GM21390 (cell line): ENCODE data around the gene TMEM263.
"Not testable (repeated sequence)": the region's sequence is repeated elsewhere in the genome, so short reads cannot be mapped to it uniquely, and the experiment has no call there.

Experiments
- ATAC-seq: cut with Tn5 transposase; IDR thresholded peaks from one replicate; pipeline ENCODE4 v1.9.1; 2021; ENCODE audit not compliant: unreplicated experiment

TMEM263 gene

GRCh38 chr12:106955377-106956047, at the start of gene TMEM263:
Gene TMEM263, plus strand, starts transcription at chr12:106955907. Its CDS starts 11,210 bp downstream, at chr12:106967117.
- ATAC-seq = peak; percentile 73

DNA sequence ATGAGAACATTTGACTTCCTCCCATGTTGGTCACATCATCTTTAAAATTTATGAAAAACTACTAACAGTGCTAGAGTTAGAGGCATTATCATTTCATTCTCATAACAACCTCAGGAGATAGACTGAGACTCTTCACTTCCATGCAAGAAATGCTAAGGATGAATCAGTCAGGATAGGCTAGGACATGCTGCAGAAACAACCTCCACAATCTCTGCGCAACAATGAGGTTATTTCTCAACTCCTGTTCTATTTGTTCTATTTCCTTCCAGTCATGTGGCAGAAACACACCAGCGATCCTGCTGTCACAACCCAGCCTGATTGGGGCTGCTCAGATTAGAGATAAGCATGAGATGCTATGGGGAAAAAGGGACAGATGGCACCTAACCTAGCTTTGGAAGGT, 49.0 kb upstream of the TMEM263 start:
- no peak for ATAC-seq

- ATAC-seq = no peak
Measured at GRCh38 chr12:106907411-106907810, 48.3 kb upstream of the TMEM263 start.

- no peak for ATAC-seq
Measured at GRCh38 chr12:106907846-106908245, 47.9 kb upstream of the TMEM263 start.

DNA sequence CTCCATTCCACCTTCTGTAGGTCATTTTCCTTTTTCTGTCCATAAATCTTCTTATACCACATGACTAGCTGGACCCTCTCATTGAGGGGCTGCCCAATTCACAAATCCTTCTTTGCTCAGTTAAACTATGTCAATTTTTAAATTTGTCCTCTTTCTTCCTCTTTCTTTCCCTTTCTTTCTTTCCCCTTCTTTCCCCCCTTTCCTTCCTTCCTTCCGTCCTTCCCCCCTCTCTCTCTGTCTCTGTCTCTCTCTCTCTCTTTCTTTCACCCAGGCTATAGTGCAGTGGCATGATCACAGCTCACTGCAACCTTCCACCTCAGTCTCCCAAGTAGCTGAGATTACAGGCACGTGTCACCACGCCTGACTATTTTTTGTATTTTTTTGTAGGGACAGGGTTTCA, 47.1 kb upstream of the TMEM263 start:
- no peak for ATAC-seq

GRCh38 chr12:106910202-106910601, 45.5 kb upstream of the TMEM263 start:
- peak; percentile 71 for ATAC-seq

DNA sequence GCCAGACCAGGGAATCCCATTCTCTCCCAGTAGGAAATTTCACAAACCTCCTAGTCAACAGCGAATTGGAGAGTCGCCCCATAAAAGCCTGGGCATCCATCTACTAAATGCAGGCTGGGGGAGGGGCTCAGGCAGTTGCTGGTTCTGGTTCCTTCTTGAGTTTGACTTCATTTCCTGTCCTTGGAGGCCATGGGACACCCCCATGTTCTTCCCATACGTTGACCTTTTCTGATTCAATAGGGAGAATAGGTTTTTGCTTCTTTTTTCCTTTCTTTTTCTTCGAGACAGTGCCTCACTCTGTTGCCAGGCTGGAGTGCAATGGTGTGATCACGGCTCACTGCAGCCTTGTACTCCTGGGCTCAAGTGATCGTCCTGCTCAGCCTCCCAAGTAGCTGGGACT, 44.1 kb upstream of the TMEM263 start:
- ATAC-seq = no peak

DNA sequence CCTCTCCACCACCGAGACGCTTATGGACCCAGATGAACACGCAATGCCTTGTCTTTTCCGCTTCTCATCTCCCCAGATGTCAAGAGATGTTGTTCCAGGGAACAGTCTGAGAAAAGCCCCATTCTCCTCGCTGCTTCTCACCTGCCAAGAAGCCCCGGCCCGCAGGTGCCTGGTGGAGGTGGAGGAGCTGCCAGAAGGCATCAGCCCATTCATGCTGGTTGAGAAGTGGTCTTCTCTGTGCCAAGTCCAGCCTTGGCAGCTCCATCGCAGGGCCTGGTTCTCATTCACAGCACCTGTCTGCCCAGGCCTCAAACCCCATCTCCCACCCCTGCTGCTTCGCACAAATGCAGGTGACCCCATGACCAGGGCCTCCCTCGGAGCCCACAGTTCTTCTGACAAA, 42.3 kb upstream of the TMEM263 start:
- ATAC-seq = no peak

GRCh38 chr12:106914796-106915634, 40.7 kb upstream of the TMEM263 start:
- peak; percentile 66 for ATAC-seq

GRCh38 chr12:106915635-106916026, 40.1 kb upstream of the TMEM263 start:
- ATAC-seq = no peak

GRCh38 chr12:106917503-106917902, 38.2 kb upstream of the TMEM263 start:
- no peak for ATAC-seq

- no peak for ATAC-seq
Measured at GRCh38 chr12:106918746-106919145, 37.0 kb upstream of the TMEM263 start.

GRCh38 chr12:106919910-106920544, 35.7 kb upstream of the TMEM263 start:
- no peak for ATAC-seq

DNA sequence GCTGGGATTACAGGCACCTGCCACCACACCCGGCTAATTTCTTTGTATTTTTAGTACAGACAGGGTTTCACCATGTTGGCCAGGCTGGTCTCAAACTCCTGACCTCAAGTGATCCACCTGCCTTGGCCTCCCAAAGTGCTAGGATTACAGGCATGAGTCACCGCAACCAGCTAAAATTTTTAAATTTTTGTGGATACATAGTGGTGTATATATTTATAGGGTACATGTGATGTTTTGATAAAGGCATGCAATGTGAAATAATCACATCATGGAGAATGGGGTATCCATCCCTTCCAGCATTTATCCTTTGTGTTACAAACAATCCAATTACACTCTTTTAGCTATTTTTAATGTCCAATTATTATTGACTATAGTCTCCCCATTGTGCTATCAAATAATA, 33.7 kb upstream of the TMEM263 start:
- not testable (repeated sequence) for ATAC-seq

- not testable (repeated sequence) for ATAC-seq
Measured at GRCh38 chr12:106923594-106923993, 32.1 kb upstream of the TMEM263 start.

DNA sequence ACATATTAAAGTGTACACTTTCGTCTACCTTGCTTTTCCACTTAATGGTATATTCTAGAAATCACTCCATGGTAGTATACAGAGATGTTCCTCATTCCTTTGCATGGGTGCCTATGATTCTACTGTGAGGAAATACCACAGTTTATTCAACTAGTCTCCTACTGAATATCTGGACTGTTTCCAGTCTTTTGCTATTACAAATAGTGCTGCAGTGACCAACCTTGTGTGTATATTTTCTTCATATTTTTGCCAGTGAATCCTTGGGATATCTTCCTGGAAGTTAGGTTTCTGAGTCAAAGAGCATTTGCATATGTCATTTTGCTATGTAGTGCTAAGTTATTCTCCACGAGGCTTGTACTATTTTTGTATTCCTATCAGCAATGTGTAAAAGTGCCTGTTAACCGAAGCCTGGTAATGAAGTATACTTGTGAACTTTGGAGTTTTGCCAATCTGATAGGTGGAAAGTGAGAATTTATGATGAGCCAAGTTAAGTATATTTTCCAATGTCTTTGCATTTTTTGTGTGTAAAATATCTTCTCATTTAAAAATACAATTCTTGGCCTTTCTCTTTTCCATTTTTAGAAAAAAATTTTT, 31.3 kb upstream of the TMEM263 start:
- no peak for ATAC-seq

DNA sequence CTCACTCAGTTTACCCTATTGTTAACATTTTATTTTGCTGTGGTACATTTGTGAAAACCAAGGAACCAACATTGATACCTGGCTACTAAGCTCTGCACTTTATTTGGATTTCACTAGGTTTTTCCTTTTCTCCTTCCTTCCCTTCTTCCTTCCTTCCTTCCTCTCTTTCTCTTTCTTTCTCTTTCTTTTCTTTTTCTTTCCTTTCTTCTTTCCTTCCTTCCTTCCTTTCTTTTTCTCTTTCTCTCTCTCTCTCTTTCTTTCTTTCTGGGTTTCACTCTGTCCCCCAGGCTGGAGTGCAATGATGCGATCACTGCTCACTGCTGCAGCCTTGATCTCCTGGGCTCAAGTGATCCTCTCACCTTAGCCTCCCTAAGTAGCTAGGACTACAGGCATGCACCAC, 29.1 kb upstream of the TMEM263 start:
- ATAC-seq = no peak

DNA sequence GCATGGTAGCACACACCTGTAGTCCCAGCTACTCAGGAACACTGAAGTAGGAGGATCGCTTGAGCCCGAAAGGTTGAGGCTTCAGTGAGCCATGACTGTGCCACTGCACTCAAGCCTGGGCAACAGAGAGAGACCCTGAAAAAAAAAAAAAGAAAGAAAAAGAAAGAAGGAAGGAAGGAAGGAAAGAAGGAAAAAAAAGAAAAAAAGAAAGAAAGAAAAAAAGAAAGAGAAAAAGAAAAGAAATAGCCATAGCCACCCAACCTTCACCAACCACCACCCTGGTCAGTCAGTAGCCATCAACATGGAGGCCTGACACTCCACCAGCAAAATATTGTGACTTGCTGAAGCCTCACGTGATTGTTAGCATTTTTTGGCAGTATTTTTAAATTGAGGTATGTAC, 21.4 kb upstream of the TMEM263 start:
- ATAC-seq = no peak

DNA sequence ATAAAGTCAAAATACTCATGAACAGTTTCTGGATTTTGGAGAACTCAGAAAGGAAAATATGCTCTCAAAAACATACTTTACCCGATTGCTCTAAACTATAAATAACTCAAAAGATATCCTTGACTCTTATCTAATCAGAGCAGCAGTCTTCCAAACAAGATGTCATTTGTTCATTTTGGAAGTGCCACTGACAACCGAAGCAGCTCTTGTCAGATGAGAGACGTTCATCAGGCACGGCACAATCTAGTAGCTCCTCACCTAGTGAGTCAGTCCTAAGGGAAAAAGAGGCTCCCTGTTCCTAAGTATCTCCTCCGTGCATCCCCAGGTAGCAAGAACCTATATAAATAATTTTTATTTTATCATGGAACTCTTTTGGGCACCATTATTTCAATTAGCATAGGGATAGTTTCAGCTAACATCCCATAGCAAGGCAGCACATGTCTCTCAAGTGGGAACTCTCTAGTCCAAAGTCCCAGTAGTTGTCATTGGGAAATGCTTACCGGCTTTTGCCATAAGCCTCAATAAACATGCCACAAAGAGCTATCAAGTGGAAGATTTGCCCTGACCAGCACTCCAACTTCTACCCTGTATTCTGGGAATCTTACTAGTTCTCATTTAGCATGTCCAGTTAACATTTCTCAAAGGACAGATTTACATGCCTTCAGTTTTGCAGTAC, 14.1 kb upstream of the TMEM263 start:
- no peak for ATAC-seq

GRCh38 chr12:106942775-106943174, 12.9 kb upstream of the TMEM263 start:
- no peak for ATAC-seq

GRCh38 chr12:106945261-106945851, 10.4 kb upstream of the TMEM263 start:
- no peak for ATAC-seq
